Ishikawa (cell line): ENCODE measurements around the gene DOCK1.

Experiments
- CEBPB ChIP-seq: IDR thresholded peaks from 2 replicates; pipeline ENCODE4 v1.6.1; 2012
- CREB1 ChIP-seq: IDR thresholded peaks from 2 replicates; pipeline ENCODE4 v1.6.1; 2012; ENCODE audit warnings: low read depth
- EGR1 ChIP-seq: IDR thresholded peaks from 2 replicates; pipeline ENCODE4 v1.6.1; 2012
- EP300 ChIP-seq: IDR thresholded peaks from 2 replicates; pipeline ENCODE4 v1.6.1; 2012; ENCODE audit warnings: borderline replicate concordance
- FOXM1 ChIP-seq: IDR thresholded peaks from 2 replicates; pipeline ENCODE4 v1.6.1; 2012; ENCODE audit warnings: low read depth, borderline replicate concordance
- MAX ChIP-seq: IDR thresholded peaks from 2 replicates; pipeline ENCODE4 v1.6.1; 2012
- NFIC ChIP-seq: IDR thresholded peaks from 2 replicates; pipeline ENCODE4 v1.6.1; 2012
- RAD21 ChIP-seq: IDR thresholded peaks from 2 replicates; pipeline ENCODE4 v1.6.1; 2012; ENCODE audit warnings: low read depth
- TAF1 ChIP-seq: IDR thresholded peaks from 2 replicates; pipeline ENCODE4 v1.6.1; 2012; ENCODE audit warnings: low read depth, mild to moderate bottlenecking
- TCF12 ChIP-seq: IDR thresholded peaks from 2 replicates; pipeline ENCODE4 v1.6.1; 2012; ENCODE audit warnings: low read depth
- TEAD4 ChIP-seq: IDR thresholded peaks from 2 replicates; pipeline ENCODE4 v1.6.1; 2012
- USF1 ChIP-seq: IDR thresholded peaks from 2 replicates; pipeline ENCODE4 v1.6.1; 2012
- YY1 ChIP-seq: IDR thresholded peaks from 2 replicates; pipeline ENCODE4 v1.6.1; 2012; ENCODE audit warnings: low read depth
- ZBTB7A ChIP-seq: IDR thresholded peaks from 2 replicates; pipeline ENCODE4 v1.6.1; 2012; ENCODE audit warnings: low read depth
- TF ChIP-seq, protein P1 (sequence below): IDR thresholded peaks from 2 replicates; pipeline ENCODE4 v1.6.1; 2012; ENCODE audit warnings: low read depth, mild to moderate bottlenecking

DOCK1 gene

GRCh38 chr10:127190427-127190826, 285.2 kb downstream of the DOCK1 start:
- TF ChIP-seq EGR1 (no peak), CEBPB (no peak), ZBTB7A (no peak), USF1 (no peak), CREB1 (no peak), MAX (no peak), RAD21 (no peak), NFIC (no peak), FOXM1 (no peak), EP300 (no peak), TCF12 (no peak), TAF1 (no peak), TEAD4 (no peak)
- TF ChIP-seq, protein P1, sequence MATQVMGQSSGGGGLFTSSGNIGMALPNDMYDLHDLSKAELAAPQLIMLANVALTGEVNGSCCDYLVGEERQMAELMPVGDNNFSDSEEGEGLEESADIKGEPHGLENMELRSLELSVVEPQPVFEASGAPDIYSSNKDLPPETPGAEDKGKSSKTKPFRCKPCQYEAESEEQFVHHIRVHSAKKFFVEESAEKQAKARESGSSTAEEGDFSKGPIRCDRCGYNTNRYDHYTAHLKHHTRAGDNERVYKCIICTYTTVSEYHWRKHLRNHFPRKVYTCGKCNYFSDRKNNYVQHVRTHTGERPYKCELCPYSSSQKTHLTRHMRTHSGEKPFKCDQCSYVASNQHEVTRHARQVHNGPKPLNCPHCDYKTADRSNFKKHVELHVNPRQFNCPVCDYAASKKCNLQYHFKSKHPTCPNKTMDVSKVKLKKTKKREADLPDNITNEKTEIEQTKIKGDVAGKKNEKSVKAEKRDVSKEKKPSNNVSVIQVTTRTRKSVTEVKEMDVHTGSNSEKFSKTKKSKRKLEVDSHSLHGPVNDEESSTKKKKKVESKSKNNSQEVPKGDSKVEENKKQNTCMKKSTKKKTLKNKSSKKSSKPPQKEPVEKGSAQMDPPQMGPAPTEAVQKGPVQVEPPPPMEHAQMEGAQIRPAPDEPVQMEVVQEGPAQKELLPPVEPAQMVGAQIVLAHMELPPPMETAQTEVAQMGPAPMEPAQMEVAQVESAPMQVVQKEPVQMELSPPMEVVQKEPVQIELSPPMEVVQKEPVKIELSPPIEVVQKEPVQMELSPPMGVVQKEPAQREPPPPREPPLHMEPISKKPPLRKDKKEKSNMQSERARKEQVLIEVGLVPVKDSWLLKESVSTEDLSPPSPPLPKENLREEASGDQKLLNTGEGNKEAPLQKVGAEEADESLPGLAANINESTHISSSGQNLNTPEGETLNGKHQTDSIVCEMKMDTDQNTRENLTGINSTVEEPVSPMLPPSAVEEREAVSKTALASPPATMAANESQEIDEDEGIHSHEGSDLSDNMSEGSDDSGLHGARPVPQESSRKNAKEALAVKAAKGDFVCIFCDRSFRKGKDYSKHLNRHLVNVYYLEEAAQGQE = no peak

DNA sequence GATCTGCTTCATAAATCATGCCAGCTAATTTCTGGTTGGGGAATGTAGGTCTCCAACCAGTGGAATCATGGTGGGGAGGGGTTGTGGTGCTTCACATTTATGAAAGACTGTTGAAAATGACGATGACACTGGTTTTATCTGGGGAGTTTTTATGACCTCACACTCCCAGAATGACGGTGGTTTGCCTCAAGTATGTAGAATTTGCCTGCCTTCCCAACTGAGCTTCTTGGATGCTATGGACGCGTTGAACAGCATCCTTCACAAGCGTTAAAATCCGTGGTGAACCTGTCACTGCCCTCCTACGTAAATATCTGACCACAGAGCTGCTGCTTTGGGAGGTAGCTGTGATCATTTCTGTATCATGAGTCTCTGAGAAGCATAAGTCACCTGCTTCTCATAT, 287.9 kb downstream of the DOCK1 start:
- TF ChIP-seq NFIC (no peak), TEAD4 (no peak), FOXM1 (no peak), EGR1 (no peak), USF1 (no peak), CEBPB (no peak), ZBTB7A (no peak), TAF1 (no peak), CREB1 (no peak), MAX (no peak), YY1 (no peak), TCF12 (no peak), EP300 (no peak), RAD21 (no peak)
- TF ChIP-seq, protein P1 = no peak

DNA sequence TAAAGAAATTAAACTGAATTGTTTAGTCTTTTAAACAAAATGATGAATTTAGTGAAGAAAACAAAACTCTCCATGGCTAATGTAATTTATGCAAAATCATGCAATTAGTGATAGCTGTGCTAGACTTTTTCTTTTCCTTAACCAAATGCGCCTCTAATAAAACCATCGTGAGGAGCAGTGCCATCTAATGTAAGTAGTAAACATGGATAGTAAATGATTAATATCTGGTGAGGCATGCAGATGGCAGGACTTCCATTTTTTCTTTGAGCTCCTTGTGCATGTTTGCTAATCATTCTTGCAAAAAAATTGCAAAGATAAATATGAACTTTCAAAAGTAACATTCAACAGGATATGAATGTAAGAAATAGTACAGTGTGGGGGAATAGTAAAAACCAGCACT, 288.9 kb downstream of the DOCK1 start:
- no peak for TF ChIP-seq NFIC
- no peak for TF ChIP-seq MAX
- no peak for TF ChIP-seq YY1
- no peak for TF ChIP-seq CREB1
- TF ChIP-seq USF1 = no peak
- no peak for TF ChIP-seq RAD21
- TF ChIP-seq TCF12 = no peak
- TF ChIP-seq, protein P1 = no peak
- TF ChIP-seq EP300 = no peak
- no peak for TF ChIP-seq ZBTB7A
- no peak for TF ChIP-seq CEBPB

DNA sequence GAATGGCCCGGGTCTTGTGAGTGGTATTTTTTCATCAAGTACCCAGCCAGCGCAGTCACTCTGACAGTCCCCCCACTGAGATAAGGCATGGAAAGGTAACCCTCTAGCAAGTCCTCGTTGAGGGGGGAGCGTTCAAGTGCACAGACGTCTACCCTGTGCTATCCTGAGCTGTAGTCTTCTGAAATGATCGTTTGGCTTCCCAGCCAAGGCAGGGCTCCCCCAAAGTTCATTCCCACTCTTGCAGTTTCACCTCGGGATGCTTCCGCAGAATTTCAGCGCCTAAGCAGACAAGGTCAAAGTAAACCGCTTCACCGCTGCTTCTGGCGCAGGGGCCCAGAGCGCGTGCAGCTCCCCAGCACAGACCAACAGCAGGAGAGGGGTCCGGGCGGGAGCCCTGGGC, 289.4 kb downstream of the DOCK1 start:
- no peak for TF ChIP-seq FOXM1
- TF ChIP-seq, protein P1 = no peak
- no peak for TF ChIP-seq YY1
- no peak for TF ChIP-seq ZBTB7A
- no peak for TF ChIP-seq CREB1
- TF ChIP-seq USF1 = no peak
- TF ChIP-seq CEBPB = no peak
- TF ChIP-seq TCF12 = no peak
- TF ChIP-seq EP300 = no peak
- no peak for TF ChIP-seq TEAD4
- no peak for TF ChIP-seq NFIC
- no peak for TF ChIP-seq RAD21
- no peak for TF ChIP-seq MAX
- no peak for TF ChIP-seq EGR1
